ENCODE results near the gene STON2. TPM values are rescaled to one million over a fixed set of nuclear protein-coding genes. Genes with fewer than 3 reads are reported as not detected.

STON2 gene
- total RNA-seq, 4 donors from 2014 or later: 10.5 to 37.4 (median 14.8) TPM

GRCh38 chr14:81371802-81372201 is 28.3 kb downstream of the STON2 start:
- no peak for TF ChIP-seq CTCF (IDR thresholded peaks at IDR 0.05; ENCODE audit: low read depth)

GRCh38 chr14:81367563-81367962 is 32.6 kb downstream of the STON2 start:
- TF ChIP-seq CTCF (IDR thresholded peaks at IDR 0.05; ENCODE audit: low read depth): no peak

GRCh38 chr14:81366884-81367283 is 33.2 kb downstream of the STON2 start:
- no peak for TF ChIP-seq CTCF (IDR thresholded peaks at IDR 0.05; ENCODE audit: low read depth)

- TF ChIP-seq CTCF (IDR thresholded peaks at IDR 0.05; ENCODE audit: low read depth): no peak
These were observed 33.9 kb downstream of the STON2 start for GRCh38 chr14:81366214-81366613.

GRCh38 chr14:81363746-81364378 is 36.3 kb downstream of the STON2 start:
- TF ChIP-seq CTCF (IDR thresholded peaks at IDR 0.05; ENCODE audit: low read depth): no peak

GRCh38 chr14:81353691-81354323 is 46.3 kb downstream of the STON2 start:
- no peak for TF ChIP-seq CTCF (IDR thresholded peaks at IDR 0.05; ENCODE audit: low read depth)

- TF ChIP-seq CTCF (IDR thresholded peaks at IDR 0.05; ENCODE audit: low read depth): no peak
These were observed 47.7 kb downstream of the STON2 start for GRCh38 chr14:81352413-81352812.

Data from subcutaneous adipose tissue (tissue), 4 donors.